Testis (tissue), 3 donors: ENCODE results near the gene SH3PXD2B. TPM values are rescaled to one million over a fixed set of nuclear protein-coding genes. Genes with fewer than 3 reads are reported as not detected.

Experiments
- DNase-seq: peaks from one replicate; pipeline ENCODE4 v3.0.0-alpha.2; 2019
- H3K27ac ChIP-seq, 2 donors: fragments of 200-600 bp; sonication (generic); one replicate each; pipeline ENCODE4 v1.5.1; 2019
- H3K27me3 ChIP-seq: fragments of 200-600 bp; sonication (generic); one replicate; pipeline ENCODE4 v1.5.1; 2019
- H3K36me3 ChIP-seq: fragments of 200-600 bp; sonication (generic); one replicate; pipeline ENCODE4 v1.5.1; 2017; ENCODE audit warnings: low read depth; ENCODE audit errors: missing control alignments
- H3K4me1 ChIP-seq: fragments of 200-600 bp; sonication (generic); one replicate; pipeline ENCODE4 v1.5.1; 2019
- H3K4me3 ChIP-seq, 2 donors: fragments of 200-600 bp; sonication (generic); one replicate each; pipeline ENCODE4 v1.5.1; 2017 to 2019
- H3K9me3 ChIP-seq: fragments of 200-600 bp; sonication (generic); one replicate; pipeline ENCODE4 v1.5.1; 2017
- POLR2A ChIP-seq: fragments of 450-650 bp; IDR thresholded peaks from one replicate; pipeline ENCODE4 v1.6.1; 2017; ENCODE audit warnings: antibody characterized with exemption, mild to moderate bottlenecking, moderate library complexity
- WGBS, 2 donors: methylation state at CpG; one replicate each; pipeline ENCODE4 v1.1.5; 2018; 5-methylcytosine and 5-hydroxymethylcytosine counted together
- intact Hi-C: fragments of 100-400 bp; cut with DNase I; formaldehyde crosslinking; loops from one replicate; pipeline ENCODE4 v1.15.1; 2023; ENCODE audit warnings: low total_unique reads
- polyA plus RNA-seq: library from polyadenylated mRNA; stranded (reverse); fragments of 350-450 nt; fragmentation: Illumina TruSeq; extraction: RNeasy Lipid Tissue Mini Kit (QIAGEN cat#74804); gene quantifications from one replicate; pipeline ENCODE4 v1.2.3, GENCODE V29; 2014; ENCODE audit warnings: low read depth, low replicate concordance; ENCODE audit not compliant: insufficient read depth
- total RNA-seq, 2 donors: library from RNA; depleted of rRNA; stranded (reverse); fragments of >200 nt; gene quantifications; one replicate each; pipeline ENCODE4 v1.2.3, GENCODE V29; 2016
- TF ChIP-seq, protein P1 (sequence below), 3 experiments: fragments of 450-650 bp in 2 of 3; fragments of 200-600 bp in 1 of 3; sonication (generic) in 1 of 3; IDR thresholded peaks; one replicate each; pipeline ENCODE4 v1.5.1; 2016 to 2019; ENCODE audit warnings: antibody characterized with exemption in 3 of 3, mild to moderate bottlenecking in 2 of 3, moderate library complexity in 1 of 3

The SH3PXD2B gene
- total and polyA plus RNA-seq, 3 donors from 2014 or later = 18.3 to 29.4 (median 20.2) TPM

DNA sequence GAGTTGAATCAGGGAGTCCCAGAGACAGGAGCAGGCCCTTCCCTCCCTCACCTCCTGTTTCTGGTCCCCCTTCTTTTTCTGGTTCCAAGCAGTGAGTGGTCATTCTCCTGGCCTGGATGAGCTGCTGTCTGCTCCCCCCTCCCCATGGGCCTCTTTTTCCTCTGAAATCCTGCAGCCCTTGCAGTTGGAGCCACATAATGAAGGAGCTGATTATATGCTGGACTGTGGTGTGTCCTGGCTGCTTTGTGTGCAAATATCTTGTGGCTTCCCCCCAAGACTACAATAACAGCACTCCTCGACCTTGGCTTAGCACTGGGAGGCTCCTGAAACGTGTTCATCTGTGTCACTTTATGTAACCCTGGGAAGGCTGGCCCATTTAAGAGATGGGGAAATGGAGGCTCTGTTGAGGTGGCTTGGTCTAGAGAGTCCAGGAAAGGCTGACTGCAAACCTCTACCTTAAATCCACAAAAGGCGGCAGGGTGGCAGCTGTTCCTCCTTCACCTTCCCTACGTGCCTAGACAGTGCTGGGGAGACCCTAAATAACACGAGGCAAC is 69.2 kb downstream of the SH3PXD2B start:
- TF ChIP-seq POLR2A = no peak
- TF ChIP-seq, protein P1, sequence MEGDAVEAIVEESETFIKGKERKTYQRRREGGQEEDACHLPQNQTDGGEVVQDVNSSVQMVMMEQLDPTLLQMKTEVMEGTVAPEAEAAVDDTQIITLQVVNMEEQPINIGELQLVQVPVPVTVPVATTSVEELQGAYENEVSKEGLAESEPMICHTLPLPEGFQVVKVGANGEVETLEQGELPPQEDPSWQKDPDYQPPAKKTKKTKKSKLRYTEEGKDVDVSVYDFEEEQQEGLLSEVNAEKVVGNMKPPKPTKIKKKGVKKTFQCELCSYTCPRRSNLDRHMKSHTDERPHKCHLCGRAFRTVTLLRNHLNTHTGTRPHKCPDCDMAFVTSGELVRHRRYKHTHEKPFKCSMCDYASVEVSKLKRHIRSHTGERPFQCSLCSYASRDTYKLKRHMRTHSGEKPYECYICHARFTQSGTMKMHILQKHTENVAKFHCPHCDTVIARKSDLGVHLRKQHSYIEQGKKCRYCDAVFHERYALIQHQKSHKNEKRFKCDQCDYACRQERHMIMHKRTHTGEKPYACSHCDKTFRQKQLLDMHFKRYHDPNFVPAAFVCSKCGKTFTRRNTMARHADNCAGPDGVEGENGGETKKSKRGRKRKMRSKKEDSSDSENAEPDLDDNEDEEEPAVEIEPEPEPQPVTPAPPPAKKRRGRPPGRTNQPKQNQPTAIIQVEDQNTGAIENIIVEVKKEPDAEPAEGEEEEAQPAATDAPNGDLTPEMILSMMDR (IDR thresholded peaks at IDR 0.05) = no peak
- WGBS, 2 donors = 72 to 80% methylated on average over 1 to 5 of the region's 5 CpGs
- Histone ChIP-seq H3K27ac (peak overlapping the region; percentile 4 to 56), H3K4me1 (peaks cover 4% of the 10 kb centered on the region), H3K36me3 (no peaks in the 10 kb centered on the region), H3K27me3 (no peaks in the 10 kb centered on the region), H3K9me3 (no peaks in the 10 kb centered on the region), H3K4me3 (no peak overlapping the region)
- intact Hi-C loops = no loop called here
- DNase-seq = no peak

DNA sequence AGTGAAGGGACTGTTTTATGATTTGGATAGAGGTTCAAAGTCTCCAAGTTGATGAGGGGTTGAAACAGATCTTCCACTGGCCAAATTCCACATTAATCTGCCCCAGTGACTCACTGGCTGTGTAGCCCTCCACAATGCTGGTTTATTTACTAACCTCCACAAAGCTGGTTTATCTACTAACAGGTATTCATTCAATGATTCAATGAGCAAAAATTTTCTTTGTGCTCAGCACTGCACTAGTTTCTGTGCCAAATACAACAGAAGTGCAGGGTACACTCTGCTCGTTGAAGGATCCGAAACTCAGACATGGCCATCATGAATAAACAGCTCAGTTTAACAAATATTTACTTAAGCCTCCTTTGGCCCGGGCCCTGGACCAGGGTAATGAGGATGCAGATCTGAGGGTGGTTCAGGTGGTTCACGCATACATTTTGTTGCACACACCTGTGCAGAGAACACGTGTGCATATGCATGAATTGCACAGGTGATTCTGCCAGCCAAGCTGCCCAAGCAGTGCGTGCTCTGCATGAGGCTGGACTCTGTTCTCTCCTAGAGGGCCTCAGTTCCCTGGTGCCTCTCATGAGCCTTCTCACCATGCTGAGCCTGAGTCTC is 71.0 kb downstream of the SH3PXD2B start:
- DNase-seq = no peak
- intact Hi-C loops = no loop called here
- 54 to 61% methylated on average over 6 of the region's 6 CpGs for WGBS, 2 donors
- no peak overlapping the region for H3K4me3 ChIP-seq
- H3K27ac ChIP-seq = no peak overlapping the region
- no peaks in the 10 kb centered on the region for H3K9me3 ChIP-seq
- no peaks in the 10 kb centered on the region for H3K27me3 ChIP-seq
- no peaks in the 10 kb centered on the region for H3K36me3 ChIP-seq
- TF ChIP-seq, protein P1 (IDR thresholded peaks at IDR 0.05) = no peak
- no peak for TF ChIP-seq POLR2A
- H3K4me1 ChIP-seq = peaks cover 4% of the 10 kb centered on the region

DNA sequence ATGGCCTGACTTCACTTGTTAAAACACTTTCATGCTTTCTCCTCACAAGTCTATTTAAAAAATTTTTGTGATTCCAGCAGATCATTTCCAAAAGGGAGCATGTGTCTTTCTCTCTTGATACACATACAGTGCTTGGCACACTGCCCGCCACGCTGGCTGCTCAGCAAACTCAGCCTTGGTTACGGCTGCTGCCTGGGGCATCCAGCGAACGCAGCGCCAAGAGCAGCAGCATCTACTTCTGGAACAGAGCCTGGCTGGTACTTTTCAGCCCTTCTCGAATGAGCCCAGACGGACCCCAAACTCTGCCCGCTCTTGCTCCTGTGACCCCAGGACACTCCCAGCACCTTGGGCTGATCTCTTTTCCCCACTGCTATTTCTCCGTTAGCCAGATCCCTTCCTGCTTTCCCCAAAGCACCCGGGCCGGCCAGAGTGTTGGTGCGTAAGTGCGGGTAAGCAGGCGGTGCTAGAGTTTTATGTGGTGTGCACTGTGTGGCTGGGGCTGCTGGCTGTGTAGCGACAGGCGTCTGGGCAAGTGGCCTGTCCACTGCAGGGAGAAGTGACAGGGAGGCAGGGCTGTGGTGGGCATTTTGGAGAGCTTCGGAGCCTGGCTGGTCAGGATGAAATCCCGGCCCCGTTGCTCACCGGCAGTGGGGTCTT is 73.2 kb downstream of the SH3PXD2B start:
- no peaks in the 10 kb centered on the region for H3K36me3 ChIP-seq
- peak overlapping the region in 1 of 2 donors; percentile 45 for H3K27ac ChIP-seq
- no peak overlapping the region for H3K4me3 ChIP-seq
- WGBS, 2 donors = 59 to 64% methylated on average over 21 of the region's 21 CpGs
- H3K9me3 ChIP-seq = no peaks in the 10 kb centered on the region
- DNase-seq = peak; percentile 87
- TF ChIP-seq, protein P1 (IDR thresholded peaks at IDR 0.05) = no peak
- TF ChIP-seq POLR2A = no peak
- intact Hi-C loops = no loop called here
- peaks cover 4% of the 10 kb centered on the region for H3K4me1 ChIP-seq
- no peaks in the 10 kb centered on the region for H3K27me3 ChIP-seq

DNA sequence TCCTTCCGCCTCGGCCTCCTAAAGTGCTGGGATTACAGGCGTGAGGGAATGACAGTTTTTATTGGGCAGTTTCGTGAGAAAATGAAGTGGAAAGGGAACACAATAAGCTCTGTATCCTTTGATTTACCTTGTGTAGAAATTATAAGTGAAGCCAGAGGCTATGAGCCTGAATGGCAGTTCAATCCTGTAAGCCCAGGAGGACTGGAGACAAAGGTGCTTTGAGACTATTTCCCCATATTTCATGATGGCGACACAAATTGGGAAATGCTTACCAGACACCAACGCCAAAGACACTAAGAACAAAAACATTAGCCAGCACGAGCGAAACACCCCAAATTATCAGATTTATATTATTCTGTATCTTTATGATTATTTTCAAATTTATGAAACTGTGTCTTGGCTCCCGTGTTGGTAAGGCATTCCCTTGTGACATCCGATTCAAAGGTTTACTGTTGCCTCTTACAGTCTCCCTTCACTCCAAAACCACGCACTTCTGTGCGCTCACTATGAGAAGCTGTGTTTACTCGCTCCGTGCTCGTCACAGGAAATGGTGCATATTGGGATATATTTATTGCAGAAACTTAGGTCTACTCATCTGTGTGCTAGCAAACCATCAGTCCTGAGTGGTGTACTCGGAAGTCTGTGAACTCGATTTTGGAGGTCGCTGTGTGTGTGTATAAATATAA is 73.9 kb downstream of the SH3PXD2B start:
- no peak for DNase-seq
- no peaks in the 10 kb centered on the region for H3K9me3 ChIP-seq
- H3K27me3 ChIP-seq = no peaks in the 10 kb centered on the region
- no peak for TF ChIP-seq POLR2A
- TF ChIP-seq, protein P1 (IDR thresholded peaks at IDR 0.05) = no peak
- H3K27ac ChIP-seq = peak overlapping the region in 1 of 2 donors; percentile 45
- no peaks in the 10 kb centered on the region for H3K36me3 ChIP-seq
- intact Hi-C loops = no loop called here
- 80% methylated on average over 18 of the region's 18 CpGs for WGBS, 2 donors
- peaks cover 4% of the 10 kb centered on the region for H3K4me1 ChIP-seq
- no peak overlapping the region for H3K4me3 ChIP-seq
